Psoas muscle (tissue), 8 donors: Measurements from ENCODE around the gene SARM1. TPM values are rescaled to one million over a fixed set of nuclear protein-coding genes. Genes with fewer than 3 reads are reported as not detected.

Experiments
- ATAC-seq, 4 donors: fragments of 200-7000 bp; cut with Tn5 transposase; one replicate each; pipeline ENCODE4 v1.9.1; 2020; ENCODE audit warnings: moderate library complexity in 3 of 4, mild to moderate bottlenecking in 2 of 4
- DNase-seq, 2 donors: peaks; one replicate each; pipeline ENCODE4 v3.0.0-alpha.2; 2020
- H3K27ac ChIP-seq: fragments of 200-600 bp; one replicate; pipeline ENCODE4 v1.8.0; 2022
- H3K27me3 ChIP-seq, 3 donors: fragments of 200-600 bp in 1 of 3; one replicate each; pipeline versions ENCODE4 v1.6.1 to v1.8.0; 2013 to 2022; ENCODE audit warnings: low read length in 2 of 3, mild to moderate bottlenecking in 2 of 3, moderate library complexity in 1 of 3; ENCODE audit not compliant: insufficient read depth in 3 of 3
- H3K36me3 ChIP-seq, 2 donors: fragments of 200-600 bp in 1 of 2; one replicate each; pipeline versions ENCODE4 v1.6.1 to v1.8.0; 2013 to 2022; ENCODE audit warnings: low read depth in 1 of 2, mild to moderate bottlenecking in 1 of 2, moderate library complexity in 1 of 2; ENCODE audit not compliant: insufficient read depth in 1 of 2
- H3K4me1 ChIP-seq: fragments of 200-600 bp; one replicate; pipeline ENCODE4 v1.8.0; 2022
- H3K4me3 ChIP-seq: fragments of 200-600 bp; one replicate; pipeline ENCODE4 v1.8.0; 2022; ENCODE audit warnings: mild to moderate bottlenecking
- H3K9me3 ChIP-seq: fragments of 200-600 bp; one replicate; pipeline ENCODE4 v1.8.0; 2022
- WGBS, 3 donors: extraction: QIAGEN DNeasy Blood & Tissue Kit; methylation state at CpG; one replicate each; pipeline versions ENCODE4 v1.1.6 to v1.1.7; 2013; 5-methylcytosine and 5-hydroxymethylcytosine counted together
- intact Hi-C, 2 donors: fragments of 100-400 bp; cut with DNase I; formaldehyde crosslinking; loops; one replicate each; pipeline versions ENCODE4 v1.11.0 to v1.14.2; 2022
- polyA plus RNA-seq, 3 donors: library from polyadenylated mRNA; stranded (reverse); fragments of 200-250 nt; gene quantifications; one replicate each; pipeline ENCODE4 v1.2.3, GENCODE V29; 2013
- total RNA-seq, 4 donors: library from RNA; stranded (reverse); fragmentation: NEBNext Ultra II Directional in 2 of 4; extraction: Animal tissue kit (Norgen Biotek cat#: 25700) in 2 of 4; gene quantifications; one replicate each; pipeline versions ENCODE4 v1.2.1 to v1.2.4, GENCODE V29; 2021 to 2023
- TF ChIP-seq, protein P1 (sequence below): fragments of 200-600 bp; IDR thresholded peaks from one replicate; pipeline ENCODE4 v1.8.0; 2022; ENCODE audit warnings: antibody characterized with exemption
- donor health status: healthy with polysubstance abuse.
- donor health status: DM: no; HTN: no; CAD: no; lungs with moderate emphysema.
- donor health status: Bipolar disorder and iron deficiency.
- donor health status: healthy.
- donor health status: DM: yes; HTN: yes; CAD: no.
- donor health status: DM: no; HTN: no; CAD: no.
- donor health status: DM: no; HTN: no; CAD: no.
- donor health status: DM: yes; HTN: yes; CAD: no.

The SARM1 gene
- total and polyA plus RNA-seq, 7 donors = 0.77 to 2.2 (median 1.8) TPM

DNA sequence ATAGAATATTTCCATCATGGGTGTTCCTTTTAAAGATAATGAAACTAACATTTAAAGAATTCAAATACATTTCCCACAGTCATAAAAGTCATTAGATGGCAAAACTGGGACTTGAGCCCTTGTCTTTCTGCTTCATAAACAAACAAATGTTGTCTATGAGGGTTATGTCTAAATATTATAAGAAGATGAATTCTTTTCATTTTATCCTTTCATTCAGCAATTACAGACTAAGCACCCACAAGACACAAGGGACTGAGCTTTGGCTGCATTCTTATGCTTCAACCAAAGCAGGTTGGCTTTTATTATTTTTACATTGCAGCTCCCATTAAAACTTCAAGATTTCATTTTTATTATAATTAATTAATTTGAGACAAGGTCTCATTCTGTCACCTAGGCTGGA is 14.9 kb downstream of the SARM1 start:
- no peak overlapping the region for H3K4me3 ChIP-seq
- H3K36me3 ChIP-seq = peaks cover 3 to 36% of the 10 kb centered on the region in 2 donors
- peaks cover 0 to 5% (median 0%) of the 10 kb centered on the region in 3 donors for H3K27me3 ChIP-seq
- TF ChIP-seq, protein P1, sequence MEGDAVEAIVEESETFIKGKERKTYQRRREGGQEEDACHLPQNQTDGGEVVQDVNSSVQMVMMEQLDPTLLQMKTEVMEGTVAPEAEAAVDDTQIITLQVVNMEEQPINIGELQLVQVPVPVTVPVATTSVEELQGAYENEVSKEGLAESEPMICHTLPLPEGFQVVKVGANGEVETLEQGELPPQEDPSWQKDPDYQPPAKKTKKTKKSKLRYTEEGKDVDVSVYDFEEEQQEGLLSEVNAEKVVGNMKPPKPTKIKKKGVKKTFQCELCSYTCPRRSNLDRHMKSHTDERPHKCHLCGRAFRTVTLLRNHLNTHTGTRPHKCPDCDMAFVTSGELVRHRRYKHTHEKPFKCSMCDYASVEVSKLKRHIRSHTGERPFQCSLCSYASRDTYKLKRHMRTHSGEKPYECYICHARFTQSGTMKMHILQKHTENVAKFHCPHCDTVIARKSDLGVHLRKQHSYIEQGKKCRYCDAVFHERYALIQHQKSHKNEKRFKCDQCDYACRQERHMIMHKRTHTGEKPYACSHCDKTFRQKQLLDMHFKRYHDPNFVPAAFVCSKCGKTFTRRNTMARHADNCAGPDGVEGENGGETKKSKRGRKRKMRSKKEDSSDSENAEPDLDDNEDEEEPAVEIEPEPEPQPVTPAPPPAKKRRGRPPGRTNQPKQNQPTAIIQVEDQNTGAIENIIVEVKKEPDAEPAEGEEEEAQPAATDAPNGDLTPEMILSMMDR = no peak
- H3K4me1 ChIP-seq = no peaks in the 10 kb centered on the region
- H3K9me3 ChIP-seq = no peaks in the 10 kb centered on the region
- intact Hi-C loops = no loop called here
- ATAC-seq (no peak), DNase-seq (no peak)
- H3K27ac ChIP-seq = no peak overlapping the region

DNA sequence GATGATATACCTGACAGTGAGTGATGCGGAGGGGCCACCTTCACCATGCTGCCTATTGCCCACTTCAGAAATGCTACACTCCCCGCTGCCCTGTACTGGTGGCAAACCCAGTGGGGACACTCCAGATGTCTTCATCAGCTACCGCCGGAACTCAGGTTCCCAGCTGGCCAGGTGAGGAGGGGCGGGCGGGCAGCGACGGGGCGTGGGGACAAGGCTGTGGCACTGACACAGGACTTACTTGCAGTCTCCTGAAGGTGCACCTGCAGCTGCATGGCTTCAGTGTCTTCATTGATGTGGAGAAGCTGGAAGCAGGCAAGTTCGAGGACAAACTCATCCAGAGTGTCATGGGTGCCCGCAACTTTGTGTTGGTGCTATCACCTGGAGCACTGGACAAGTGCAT is 16.6 kb downstream of the SARM1 start:
- ATAC-seq = no peak
- Histone ChIP-seq H3K4me1 (no peaks in the 10 kb centered on the region), H3K27ac (no peak overlapping the region), H3K4me3 (no peak overlapping the region), H3K36me3 (peaks cover 3 to 46% of the 10 kb centered on the region in 2 donors), H3K27me3 (peaks cover 0 to 5% (median 0%) of the 10 kb centered on the region in 3 donors), H3K9me3 (no peaks in the 10 kb centered on the region)
- intact Hi-C loops = no loop called here
- 94 to 96% (median 96%) methylated on average over 11 of the region's 11 CpGs for WGBS, 3 donors
- DNase-seq = no peak
- TF ChIP-seq, protein P1 = no peak

DNA sequence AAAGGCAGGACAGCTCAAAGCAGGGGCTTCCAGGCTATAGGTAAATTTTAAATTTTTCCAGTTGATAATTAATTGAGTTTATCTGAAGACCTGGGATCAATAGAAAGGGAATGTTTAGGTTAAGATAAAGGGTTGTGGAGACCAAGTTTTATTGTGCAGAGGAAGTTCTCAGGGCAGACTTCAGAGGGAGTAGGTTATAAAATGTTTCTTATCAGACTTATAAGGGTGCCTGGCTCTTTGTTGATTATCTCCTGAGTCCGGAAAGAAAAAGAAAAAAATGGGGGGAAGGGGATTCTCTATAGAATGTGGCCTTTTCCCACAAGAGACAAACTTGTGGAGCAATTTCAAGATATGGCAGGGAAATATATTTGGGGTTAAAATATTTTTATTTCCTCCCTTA is 18.6 kb downstream of the SARM1 start:
- Histone ChIP-seq H3K27ac (no peak overlapping the region), H3K36me3 (peaks cover 3 to 50% of the 10 kb centered on the region in 2 donors), H3K4me3 (no peak overlapping the region), H3K4me1 (no peaks in the 10 kb centered on the region), H3K9me3 (no peaks in the 10 kb centered on the region), H3K27me3 (no peaks in the 10 kb centered on the region)
- TF ChIP-seq, protein P1 = no peak
- 88 to 95% (median 90%) methylated on average over 1 of the region's 1 CpG for WGBS, 3 donors
- ATAC-seq (no peak), DNase-seq (no peak)
- intact Hi-C loops = no loop called here

DNA sequence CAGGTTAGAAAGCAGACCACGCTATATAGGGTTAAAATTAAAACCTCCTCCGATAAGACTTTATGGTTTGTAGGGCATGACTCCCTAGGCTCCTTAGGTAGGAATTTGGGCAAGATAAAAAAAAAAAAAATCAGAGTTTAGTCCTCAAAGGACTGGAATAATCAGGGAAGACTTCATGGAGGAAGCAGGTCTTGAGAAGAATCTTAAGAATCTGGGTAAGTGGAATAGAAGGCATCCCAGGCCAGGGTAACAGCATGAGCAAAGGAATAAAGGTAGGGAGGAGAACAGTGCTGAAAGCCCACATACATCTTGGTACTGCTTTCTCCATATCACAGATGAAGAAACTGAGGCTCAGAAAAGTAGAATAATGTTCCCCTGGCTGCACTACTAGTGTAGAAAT is 19.1 kb downstream of the SARM1 start:
- H3K4me1 ChIP-seq = no peaks in the 10 kb centered on the region
- TF ChIP-seq, protein P1 = no peak
- H3K9me3 ChIP-seq = no peaks in the 10 kb centered on the region
- intact Hi-C loops = no loop called here
- H3K27me3 ChIP-seq = no peaks in the 10 kb centered on the region
- H3K4me3 ChIP-seq = no peak overlapping the region
- ATAC-seq (no peak), DNase-seq (no peak)
- 88 to 89% (median 89%) methylated on average over 2 of the region's 2 CpGs for WGBS, 3 donors
- H3K36me3 ChIP-seq = peaks cover 3 to 53% of the 10 kb centered on the region in 2 donors
- H3K27ac ChIP-seq = no peak overlapping the region

DNA sequence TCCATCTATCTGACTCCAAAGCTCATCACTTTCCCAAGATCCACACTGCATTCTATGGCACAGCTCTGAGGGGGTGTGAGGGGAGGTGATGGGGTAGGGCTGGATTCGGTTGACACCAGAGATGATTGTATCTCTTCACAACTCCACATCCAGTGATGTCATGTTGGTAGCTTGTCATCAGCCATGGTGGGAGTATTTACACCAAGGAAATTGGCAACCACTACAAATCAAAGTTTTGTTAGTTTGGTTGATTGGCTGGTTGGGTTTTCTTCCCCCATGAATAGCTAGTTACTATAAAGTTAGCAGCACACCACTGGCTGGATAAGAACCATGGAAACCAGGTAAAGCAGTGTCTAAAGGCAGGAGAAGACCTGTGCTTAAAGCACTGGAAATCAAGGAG is 19.5 kb downstream of the SARM1 start:
- peaks cover 3 to 57% of the 10 kb centered on the region in 2 donors for H3K36me3 ChIP-seq
- H3K9me3 ChIP-seq = no peaks in the 10 kb centered on the region
- TF ChIP-seq, protein P1 = no peak
- H3K27ac ChIP-seq = no peak overlapping the region
- no peaks in the 10 kb centered on the region for H3K4me1 ChIP-seq
- WGBS, 3 donors = 88 to 92% (median 89%) methylated on average over 1 of the region's 1 CpG
- no peak for ATAC-seq
- H3K27me3 ChIP-seq = no peaks in the 10 kb centered on the region
- DNase-seq = no peak
- H3K4me3 ChIP-seq = no peak overlapping the region
- intact Hi-C loops = no loop called here
